Vagina (tissue), 2 donors: ENCODE results near the gene ELMO2.

ENCODE experiments used
- POLR2A ChIP-seq, 2 donors: fragments of 450-650 bp; IDR thresholded peaks; one replicate each; pipeline ENCODE4 v1.6.1; 2017; ENCODE audit warnings: antibody characterized with exemption in 2 of 2, mild to moderate bottlenecking in 2 of 2, moderate library complexity in 2 of 2
- TF ChIP-seq, protein P1 (sequence below), 3 experiments: fragments of 450-650 bp in 2 of 3; fragments of 200-600 bp in 1 of 3; sonication (generic) in 1 of 3; IDR thresholded peaks; one replicate each; pipeline ENCODE4 v1.5.1; 2017 to 2019; ENCODE audit warnings: antibody characterized with exemption in 3 of 3, mild to moderate bottlenecking in 2 of 3, moderate library complexity in 2 of 3

DNA sequence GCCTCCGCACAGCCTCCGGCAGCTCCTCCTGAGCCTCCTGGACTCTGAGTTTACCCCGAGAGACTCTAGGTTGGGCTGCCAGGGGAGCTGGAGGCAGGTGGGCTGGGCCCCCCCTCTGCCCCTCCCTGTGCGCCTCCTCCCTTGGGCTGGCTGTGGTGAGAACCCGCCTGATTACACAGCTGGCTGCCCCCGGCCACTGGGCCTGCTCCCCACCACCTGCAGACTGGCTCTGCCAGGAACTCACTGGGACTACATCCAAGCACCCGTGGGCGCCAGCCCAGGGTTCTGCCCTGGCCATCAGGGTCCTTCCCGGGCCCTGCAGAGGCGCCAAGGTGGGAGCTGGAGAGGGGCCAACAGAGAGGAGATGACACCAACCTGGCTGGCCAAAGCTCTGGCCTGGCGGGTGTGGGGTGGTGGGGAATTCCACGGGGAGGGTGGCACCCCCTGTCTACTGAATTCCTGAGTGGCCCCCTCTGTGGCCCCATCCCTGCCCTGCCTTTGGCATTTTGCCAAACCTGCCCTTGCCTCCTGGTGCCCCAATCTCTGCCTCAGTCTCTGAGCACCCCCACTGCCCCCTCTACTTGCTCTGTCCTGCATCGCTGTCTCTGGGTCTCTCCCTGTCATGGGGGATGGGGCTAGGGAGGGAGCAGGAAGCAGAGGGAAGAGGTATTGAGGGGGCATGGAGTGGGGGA is 76.2 kb downstream of the ELMO2 start:
- TF ChIP-seq, protein P1, sequence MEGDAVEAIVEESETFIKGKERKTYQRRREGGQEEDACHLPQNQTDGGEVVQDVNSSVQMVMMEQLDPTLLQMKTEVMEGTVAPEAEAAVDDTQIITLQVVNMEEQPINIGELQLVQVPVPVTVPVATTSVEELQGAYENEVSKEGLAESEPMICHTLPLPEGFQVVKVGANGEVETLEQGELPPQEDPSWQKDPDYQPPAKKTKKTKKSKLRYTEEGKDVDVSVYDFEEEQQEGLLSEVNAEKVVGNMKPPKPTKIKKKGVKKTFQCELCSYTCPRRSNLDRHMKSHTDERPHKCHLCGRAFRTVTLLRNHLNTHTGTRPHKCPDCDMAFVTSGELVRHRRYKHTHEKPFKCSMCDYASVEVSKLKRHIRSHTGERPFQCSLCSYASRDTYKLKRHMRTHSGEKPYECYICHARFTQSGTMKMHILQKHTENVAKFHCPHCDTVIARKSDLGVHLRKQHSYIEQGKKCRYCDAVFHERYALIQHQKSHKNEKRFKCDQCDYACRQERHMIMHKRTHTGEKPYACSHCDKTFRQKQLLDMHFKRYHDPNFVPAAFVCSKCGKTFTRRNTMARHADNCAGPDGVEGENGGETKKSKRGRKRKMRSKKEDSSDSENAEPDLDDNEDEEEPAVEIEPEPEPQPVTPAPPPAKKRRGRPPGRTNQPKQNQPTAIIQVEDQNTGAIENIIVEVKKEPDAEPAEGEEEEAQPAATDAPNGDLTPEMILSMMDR (IDR thresholded peaks at IDR 0.05): no peak
- no peak for TF ChIP-seq POLR2A (IDR thresholded peaks at IDR 0.05)
